GM12865 (cell line): Measurements from ENCODE around the gene CTNND2.

ENCODE experiments used
- DNase-seq: peaks from one replicate; pipeline ENCODE4 v3.0.0; 2010; ENCODE audit warnings: low read depth
- H3K4me3 ChIP-seq: 2 replicates; pipeline ENCODE4 v1.5.1; 2011; ENCODE audit warnings: mild to moderate bottlenecking, low read depth, low read length, control low read depth
- CTCF ChIP-seq: IDR thresholded peaks from 2 replicates; pipeline ENCODE4 v1.5.1; 2011; ENCODE audit warnings: low read length, control low read depth, low read depth, inconsistent platforms; ENCODE audit not compliant: insufficient read depth; ENCODE audit errors: missing control alignments

CTNND2 gene

GRCh38 chr5:11266331-11266730, 637.9 kb downstream of the CTNND2 start:
- H3K4me3 ChIP-seq, result no peak overlapping the region
- no peak for DNase-seq
- TF ChIP-seq CTCF, result no peak

- TF ChIP-seq CTCF, result no peak
Measured at GRCh38 chr5:11261241-11261640, 643.0 kb downstream of the CTNND2 start.

GRCh38 chr5:11258001-11258400, 646.2 kb downstream of the CTNND2 start:
- no peak overlapping the region for H3K4me3 ChIP-seq
- TF ChIP-seq CTCF, result no peak
- DNase-seq, result no peak

More at GRCh38 chr5:11261241-11261640, 643.0 kb downstream of the CTNND2 start:
- no peak overlapping the region for H3K4me3 ChIP-seq
- no peak for DNase-seq

GRCh38 chr5:11252523-11252922, 651.7 kb downstream of the CTNND2 start:
- H3K4me3 ChIP-seq, result no peak overlapping the region
- no peak for DNase-seq
- TF ChIP-seq CTCF, result no peak

- TF ChIP-seq CTCF, result no peak
- DNase-seq, result no peak
- H3K4me3 ChIP-seq, result no peak overlapping the region
Measured at GRCh38 chr5:11252075-11252474, 652.2 kb downstream of the CTNND2 start.

GRCh38 chr5:11251247-11251646, 653.0 kb downstream of the CTNND2 start:
- TF ChIP-seq CTCF, result no peak
- H3K4me3 ChIP-seq, result no peak overlapping the region
- DNase-seq, result no peak

GRCh38 chr5:11248966-11249365, 655.3 kb downstream of the CTNND2 start:
- TF ChIP-seq CTCF, result no peak
- no peak for DNase-seq
- no peak overlapping the region for H3K4me3 ChIP-seq
